Hematopoietic multipotent progenitor cell treated with erythropoietin and hydrocortisone succinate and interleukin-3 and kit ligand, for 8 days (in vitro differentiated cells): ENCODE results near the gene CDNF.
A peak's percentile ranks its signal among the peaks of the same experiment; 100 is the strongest.
"Not testable (repeated sequence)": the region's sequence is repeated elsewhere in the genome, so short reads cannot be mapped to it uniquely, and the experiment has no call there.

Source experiments
- DNase-seq: peaks from one replicate; pipeline ENCODE4 v3.0.0-alpha.2; 2015

Gene CDNF

DNA sequence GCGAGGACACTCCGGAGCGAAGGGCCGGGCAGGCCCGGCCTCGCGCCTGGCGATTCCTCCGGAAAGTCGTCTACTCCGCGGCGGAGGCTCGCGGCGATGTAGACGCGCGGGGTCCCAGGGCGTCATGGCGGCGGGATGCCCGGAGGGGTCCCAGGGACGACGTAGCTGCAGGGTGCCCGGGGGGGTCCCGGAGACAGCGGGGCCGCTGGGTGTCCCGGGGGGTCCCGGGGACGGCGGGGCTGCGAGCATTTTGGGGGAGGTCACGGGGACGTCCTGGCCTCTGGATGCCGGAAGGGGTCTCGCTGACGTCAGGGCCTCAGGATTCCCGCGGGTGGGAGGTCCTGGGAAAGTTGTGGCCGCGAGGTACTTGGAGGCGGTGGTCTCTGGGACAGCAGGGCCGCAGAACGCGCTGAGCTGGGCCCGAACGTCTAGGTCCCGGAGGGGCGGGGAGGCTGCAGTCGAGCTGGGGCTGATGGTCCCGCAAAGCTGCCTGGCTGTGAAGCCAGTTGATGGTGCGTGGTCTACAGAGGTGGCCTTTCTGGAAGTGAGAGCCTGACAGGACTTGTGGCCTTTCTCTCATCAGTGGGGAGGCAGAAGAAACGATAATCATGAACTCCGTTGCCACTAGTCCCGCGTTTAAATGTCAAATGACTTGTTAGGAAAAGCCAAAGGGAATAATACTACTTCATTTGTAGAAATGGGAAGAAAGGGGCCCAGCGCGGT is 906 bp upstream of the CDNF start:
- peak; percentile 24 for DNase-seq

DNA sequence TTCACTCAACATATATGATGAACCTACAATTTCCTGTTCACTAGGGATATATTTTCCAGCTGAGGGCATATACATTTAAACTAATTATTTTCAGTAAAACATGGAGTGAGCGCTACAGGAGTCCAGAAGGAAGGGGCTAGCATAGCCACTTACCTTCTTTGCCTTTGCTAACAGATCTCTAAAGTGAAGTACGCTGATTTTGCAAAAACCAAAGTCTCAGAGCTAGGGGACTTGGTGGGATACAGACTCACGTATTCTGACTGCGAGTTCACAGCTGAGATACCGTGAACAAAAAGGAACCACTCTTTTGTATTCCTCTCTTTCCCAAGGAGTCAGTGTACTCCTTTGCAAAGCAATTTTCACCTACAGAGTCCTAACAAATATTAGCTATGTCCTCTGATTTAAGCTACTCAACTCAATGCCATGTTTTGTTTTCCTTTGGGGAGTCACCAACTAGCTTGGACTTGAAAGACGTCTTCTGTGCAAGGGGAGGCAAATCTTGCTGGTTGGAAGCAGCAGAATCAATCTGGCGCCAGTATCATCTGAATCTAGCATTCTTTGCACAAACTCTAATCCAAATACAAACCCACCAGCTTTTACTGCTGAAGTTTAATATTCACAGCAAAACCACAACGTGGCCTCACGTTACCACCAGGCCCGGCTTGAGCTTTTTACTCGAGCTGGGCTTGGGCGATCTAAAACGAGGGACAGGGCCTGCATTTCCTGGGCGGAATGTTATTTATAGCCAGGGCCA is 657 bp downstream of the CDNF start:
- DNase-seq: peak; percentile 10

DNA sequence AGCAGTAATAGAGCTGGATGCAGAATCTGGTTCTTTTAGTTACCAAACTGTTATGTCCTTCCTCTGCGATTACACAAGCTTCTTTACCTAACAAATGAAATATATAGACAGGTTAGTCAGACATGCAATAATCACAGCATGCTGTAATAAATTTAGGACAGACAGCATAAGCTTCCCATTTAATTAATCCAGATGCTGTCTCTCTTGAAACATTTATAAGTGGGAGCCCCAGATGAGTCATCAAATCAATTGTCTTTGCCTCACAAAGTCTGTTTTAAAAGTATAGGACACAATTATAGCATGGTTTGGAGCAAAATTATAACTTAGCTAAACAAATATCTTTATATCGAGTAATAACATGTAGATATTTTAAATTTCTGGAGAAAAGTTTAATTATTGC is 1.6 kb downstream of the CDNF start:
- no peak for DNase-seq

DNA sequence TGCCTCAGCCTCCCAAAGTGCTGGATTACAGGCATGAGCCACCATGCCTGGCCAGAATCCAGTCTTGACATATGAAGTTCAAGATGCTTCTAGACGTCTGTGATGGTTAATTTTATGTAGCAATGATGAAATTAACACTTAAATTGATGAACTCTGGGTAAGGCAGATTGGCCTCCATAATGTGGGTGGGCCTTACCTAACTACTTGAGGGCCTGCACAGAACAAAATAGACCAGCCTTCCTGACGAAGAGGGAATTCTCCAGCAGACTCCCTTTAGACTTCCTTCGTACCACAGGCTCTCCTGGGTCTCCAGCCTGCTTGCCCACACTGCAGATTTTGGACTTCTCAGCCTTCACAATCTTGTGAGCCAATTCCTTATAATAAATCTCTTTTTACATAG is 4.7 kb downstream of the CDNF start:
- DNase-seq: no peak

DNA sequence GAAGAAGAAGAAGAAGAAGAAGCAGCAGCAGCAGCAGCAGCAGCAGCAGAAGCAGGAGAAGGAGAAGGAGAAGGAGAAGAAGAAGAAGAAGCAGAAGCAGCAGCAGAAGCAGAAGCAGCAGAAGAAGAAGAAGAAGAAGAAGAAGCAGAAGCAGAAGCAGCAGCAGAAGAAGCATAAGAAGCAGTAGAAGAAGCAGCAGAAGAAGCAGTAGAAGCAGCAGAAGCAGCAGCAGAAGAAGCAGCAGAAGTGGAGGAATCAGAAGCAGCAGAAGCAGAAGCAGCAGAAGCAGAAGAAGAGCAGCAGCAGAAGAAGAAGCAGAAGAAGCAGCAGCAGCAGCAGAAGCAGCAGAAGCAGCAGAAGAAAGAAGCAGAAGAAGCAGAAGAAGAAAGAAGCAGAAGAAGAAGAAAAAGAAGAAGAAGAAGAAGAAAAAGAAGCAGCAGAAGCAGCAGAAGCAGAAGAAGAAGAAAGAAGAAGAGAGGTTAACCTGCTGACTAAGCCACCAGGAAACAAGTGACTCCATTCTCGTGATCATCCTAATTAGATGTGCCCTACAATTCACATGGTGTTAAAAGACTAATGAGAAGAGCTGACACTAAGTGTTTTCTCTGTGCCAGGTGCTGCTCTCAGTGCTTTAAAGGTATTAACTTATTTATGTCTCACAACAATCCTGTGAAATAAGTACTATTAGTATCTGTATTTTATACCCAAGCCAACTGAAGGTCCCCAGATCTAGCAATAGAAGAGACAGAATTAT is 11.6 kb downstream of the CDNF start:
- no peak for DNase-seq

DNA sequence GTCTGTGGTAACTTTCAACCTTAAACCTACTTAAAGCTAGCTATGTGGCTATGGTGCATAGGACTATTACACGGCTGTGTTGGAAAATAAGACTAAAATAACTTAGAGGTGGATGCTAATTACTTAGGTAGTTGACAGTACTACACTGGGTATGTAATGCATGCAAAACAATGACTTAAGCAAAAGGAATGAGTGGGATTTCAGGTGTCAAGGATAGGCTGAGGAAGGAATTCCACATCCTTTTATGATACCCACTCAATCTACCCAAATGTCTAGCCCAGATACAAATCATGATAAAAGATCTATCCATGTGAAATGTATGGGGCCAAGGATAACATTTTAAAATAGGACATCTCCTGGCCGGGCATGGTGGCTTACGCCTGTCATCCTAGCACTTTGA is 13.9 kb downstream of the CDNF start:
- DNase-seq: no peak

DNA sequence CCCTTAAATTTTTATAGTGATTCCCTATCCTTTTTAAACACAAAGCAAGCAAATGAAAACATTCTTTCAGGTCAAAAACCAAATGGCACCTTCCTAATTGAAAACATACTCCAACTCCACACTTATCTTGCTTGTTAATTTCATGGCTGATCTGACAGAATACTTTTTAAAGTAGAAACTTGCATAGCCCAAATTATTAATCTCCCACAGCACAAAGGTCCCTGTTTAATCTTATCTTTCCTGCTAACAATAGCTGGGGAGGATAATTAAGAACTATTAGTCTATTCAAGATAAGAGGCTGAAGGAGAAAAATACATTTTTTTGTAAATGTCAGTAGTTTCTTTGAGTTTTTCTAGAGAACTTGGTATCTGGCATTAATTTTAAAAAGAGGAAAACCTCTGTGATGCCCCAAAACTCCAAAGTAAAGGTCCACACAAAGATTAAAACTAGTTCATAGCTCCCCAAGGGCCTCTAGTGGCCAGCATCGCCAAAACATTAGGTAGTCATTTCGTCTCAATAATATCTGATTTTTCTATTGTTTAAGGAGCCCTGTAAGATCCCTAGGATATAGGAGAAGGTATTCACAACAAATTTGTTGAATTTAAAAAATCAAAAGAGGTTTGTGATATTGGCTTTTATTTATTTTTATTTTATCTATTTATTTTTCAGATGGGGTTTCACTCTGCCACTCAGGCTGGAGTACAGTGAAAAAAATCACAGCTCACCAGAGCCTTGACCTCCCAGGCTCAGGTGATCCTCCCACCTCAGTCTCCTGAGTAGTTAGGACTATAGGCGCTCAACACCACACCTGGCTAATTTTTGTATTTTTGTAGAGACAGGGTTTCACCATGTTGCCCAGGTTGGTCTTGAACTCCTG is 14.7 kb downstream of the CDNF start:
- peak; percentile 56 for DNase-seq

DNA sequence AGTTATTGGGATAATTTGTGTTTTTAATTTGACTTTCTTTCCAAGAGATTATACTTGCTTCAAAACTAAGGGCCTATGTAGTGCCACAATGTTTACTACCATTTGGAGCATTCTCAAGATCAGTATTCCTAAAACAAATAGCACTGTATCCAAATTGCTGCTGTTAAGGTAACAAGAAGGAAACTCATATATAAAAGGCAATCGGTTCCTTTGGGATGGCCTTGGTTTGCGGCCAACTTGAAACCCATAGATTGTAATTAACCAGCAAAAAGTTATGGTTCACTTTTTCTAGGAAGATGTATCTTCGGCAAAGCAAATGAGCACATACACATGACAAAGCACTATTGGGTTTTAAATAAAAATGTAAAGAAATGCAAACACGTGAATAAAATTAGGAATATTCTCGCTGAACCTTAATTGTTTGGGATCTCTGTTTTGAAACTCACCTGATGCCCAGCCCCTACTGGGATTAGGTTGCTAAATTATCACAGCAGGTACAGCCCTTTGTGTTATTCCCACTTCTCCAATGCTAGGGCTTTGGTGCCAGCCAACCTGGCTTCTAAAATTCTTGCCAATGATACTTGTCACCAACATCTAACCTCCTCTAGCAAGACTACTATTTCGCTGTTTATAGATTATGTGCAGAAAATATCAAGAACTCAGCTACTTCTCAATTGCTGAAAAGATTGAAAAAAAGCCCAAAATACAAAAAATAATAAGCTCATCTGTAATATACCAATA is 16.0 kb downstream of the CDNF start:
- DNase-seq: no peak

DNA sequence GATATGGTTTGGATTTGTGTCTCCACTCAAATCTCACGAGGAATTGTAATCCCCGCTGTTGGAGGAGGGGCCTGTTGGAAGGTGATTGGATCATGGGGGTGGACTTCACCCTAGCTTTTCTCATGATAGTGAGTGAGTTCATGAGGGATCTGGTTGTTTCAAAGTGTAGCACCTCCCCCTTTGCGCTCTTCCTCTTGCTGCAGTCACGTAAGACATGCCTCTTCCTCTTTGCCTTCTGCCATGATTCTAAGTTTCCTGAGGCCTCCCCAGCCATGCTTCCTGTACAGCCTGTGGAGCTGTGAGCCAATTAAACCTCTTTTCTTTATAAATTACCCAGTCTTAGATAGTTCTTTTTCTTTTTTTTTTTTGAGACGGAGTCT is 17.1 kb downstream of the CDNF start:
- DNase-seq: no peak

DNA sequence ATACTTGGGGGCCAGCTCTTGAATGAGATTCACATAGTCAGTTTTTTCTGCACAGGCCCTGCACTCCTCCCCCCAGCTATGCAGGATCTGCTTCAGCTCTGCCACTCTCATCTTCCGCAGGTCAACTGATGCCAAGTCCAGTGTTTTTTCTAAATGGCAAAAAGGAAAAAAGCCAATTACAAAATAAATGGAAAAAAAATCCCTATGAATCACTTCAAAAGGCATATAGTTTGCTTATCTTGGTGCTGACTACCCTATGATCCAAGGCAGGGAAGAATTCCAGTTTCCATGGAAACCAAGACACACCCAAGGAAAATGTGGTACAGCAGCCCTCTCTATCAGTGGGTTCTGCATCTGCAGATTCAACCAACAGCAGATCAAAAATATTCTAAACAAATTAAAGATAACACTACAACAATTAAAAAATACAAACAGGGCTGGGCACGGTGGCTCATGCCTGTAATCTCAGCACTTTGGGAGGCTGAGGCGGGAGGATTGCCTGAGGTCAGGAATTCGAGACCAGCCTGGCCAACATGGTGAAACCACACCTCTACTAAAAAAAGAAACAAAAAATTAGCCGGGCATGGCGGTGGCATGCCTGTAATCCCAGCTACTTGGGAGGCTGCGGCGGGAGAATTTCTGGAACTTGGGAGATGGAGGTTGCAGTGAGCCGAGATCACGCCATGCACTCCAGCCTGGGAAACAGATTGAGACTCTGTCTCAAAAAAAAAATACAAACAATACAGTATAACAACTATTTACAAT is 17.6 kb downstream of the CDNF start:
- DNase-seq: no peak

DNA sequence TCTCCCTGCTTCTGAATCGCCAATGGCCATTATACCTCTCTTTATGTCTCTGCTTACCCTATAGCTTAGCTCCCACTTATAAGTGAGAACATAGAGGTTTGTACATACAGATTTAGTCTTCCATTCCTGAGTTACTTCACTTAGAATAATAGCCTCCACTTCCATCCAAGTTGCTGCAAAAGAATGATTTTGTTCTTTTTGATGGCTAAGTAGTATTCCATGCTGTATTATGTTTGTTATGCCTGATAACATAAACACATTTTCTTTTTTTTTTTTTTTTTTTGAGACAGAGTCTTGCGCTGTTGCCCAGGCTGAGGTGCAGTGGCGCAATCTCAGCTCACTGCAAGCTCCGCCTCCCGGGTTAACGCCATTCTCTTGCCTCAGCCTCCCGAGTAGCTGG is 21.1 kb downstream of the CDNF start:
- not testable (repeated sequence) for DNase-seq

DNA sequence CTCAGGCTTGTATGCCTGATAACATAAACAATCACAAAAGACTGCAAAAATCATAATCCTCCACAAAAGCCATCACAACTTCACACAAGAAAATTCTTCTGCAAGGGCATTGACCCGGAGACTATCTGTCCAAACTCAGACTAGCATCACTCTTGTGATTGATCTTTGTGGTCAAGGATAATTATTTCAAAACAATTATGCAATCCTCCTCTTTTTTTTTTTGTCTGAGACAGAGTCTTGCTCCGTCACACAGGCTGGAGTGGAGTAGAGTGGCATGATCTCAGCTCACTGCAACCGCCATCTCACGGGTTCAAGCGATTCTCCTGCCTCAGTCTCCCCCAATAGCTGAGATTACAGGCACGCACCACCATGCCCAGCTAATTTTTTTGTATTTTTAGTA is 22.2 kb downstream of the CDNF start:
- no peak for DNase-seq

DNA sequence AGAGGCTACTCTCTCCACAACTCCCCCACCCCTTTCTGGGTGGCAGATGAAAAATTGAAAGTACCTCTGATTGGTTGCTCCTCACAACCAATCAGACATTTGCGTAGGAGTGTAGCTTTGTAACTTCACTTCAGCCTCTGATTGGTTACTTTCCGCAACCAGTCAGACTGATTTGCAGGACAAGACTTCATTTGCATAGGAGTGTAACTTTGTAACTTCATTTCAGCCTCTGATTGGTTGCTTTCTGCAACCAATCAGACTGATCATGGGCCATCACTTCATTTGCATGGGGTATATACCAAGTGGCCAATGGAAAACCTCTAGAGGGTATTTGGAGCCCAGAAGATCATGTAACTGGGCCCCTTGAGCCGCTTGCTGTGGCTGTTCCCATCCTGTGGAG is 25.6 kb downstream of the CDNF start:
- DNase-seq: no peak

DNA sequence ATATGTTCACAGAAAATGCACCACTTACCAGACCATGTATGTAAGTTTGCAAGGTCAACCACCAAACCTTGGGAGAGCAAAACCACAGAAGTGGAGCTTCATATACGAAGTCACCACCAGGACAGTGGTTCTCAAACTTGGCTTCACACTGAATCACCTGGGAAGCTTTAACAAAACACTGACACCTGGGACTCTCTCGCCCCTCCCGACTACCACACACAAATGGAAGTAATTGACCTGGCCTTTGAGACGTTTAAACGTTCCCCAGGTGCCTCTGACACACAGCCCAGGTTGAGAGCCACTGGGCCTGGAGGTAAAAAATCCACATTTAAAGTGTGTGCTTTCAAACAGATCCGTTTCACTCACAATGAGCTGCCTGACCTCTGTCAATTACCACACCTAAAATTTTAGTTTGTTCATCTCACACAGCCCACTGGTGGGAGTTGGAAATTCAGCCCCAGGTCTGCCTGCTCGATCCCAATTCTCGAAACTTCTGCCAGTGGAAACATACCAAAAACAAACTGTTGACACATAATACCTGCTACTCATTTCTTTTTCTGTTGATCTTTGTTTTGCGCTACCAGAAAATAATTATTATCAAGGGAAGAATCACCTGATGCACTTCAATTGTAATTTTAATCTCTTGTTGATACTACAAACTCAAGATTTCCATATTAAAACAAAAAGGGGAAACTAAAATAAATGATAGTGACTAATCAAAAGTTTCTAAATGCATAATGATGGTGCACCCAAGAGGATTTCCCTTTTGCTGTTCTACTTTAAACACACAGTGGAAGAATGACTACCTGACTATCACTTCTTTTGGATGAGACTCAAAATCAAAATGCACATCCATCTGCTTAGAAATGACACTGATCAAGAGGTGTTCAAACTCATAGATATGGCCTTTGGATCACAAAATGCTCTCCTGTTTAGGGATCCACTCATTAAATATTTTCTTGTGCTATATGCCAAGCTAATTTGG is 26.6 kb downstream of the CDNF start:
- no peak for DNase-seq

DNA sequence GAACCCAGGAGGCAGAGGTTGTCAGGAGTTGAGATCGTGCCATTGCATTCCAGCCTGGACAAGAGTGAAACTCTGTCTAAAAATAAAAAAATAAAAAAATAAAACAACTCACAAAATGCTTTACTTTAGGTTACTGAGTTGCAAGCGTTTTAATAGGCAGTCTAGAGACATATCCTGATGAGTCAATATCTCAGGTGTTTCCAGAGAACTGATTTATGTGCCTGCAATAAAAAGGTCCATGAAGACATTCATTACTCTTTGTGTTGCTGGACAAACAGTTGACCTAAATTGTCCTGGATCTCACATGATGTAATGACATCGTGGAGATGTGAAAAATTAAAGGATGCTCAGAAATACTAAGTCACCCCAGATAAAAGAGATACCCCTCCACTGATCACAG is 31.5 kb downstream of the CDNF start:
- DNase-seq: no peak

DNA sequence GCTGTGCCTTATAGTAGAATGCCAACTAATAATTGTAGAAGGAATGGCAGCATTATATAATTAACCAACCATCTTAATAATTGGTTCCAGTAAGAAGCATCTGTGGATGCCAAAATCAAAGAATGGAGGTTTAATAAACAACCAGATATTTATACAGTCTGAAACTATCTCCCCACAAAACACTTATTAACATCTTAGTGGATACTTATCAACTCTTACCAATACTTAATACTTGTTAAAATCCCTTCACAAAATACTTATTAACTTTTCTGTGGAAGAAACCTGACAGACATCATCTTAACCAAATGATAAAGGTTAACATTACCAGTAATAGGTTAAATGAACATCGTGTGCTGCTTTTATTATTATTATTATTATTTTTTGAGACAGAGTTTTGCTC is 34.0 kb downstream of the CDNF start:
- no peak for DNase-seq

DNA sequence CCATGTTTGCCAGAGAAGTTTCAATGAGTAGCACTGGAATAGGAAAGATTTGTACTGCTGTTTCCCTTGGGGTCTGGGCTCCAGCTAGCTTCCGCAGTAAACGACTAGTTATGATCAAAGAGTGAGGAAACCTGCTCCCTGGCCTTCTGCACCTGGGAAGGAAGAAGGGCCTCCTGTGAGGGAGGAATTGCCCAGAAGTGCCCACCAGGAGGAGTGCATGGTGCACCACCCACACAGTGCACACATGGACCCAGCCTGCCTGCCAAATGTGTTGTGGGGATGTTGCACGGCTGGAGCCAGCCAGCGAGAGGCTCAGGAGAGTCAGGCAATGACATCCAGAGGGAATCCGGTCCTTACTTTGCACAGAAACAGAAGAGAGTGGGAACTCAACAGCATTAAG is 36.1 kb downstream of the CDNF start:
- no peak for DNase-seq

DNA sequence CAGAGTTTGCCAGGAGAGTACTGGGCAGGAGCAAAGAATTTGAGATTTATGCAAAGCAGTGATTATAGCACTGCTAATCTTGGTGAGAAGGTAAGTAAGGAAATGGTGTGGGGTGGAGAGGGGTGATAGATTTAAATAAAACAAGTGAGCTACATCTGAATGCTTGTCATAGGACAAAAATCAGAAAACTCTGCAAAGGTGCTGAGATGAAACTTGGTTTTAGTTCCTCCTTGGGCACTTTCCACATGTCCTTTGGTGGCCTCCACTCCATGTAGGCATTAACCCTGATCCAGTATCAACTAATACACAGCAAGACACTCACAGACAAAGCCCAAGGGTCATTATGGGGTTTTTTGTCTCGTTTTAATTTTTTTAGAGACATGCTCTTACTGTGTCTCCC is 37.4 kb downstream of the CDNF start:
- DNase-seq: no peak

DNA sequence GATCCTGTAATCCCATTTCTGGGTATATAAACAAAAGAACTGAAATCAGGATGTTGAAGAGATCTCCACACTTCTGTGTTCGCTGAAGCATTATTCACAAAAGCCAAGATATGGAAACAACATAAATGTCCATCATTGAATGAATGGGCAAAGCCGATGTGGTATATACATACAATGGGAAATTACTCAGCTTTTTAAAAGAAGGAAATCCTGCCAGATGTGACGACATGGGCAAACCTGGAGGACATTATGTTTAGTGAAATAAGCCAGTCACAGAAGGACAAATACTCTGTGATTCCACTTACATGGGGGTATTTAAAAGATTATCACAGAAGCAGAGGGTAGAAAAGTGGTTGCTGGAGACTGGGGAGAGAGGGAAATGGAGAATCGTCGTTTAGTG is 39.2 kb downstream of the CDNF start:
- DNase-seq: no peak

DNA sequence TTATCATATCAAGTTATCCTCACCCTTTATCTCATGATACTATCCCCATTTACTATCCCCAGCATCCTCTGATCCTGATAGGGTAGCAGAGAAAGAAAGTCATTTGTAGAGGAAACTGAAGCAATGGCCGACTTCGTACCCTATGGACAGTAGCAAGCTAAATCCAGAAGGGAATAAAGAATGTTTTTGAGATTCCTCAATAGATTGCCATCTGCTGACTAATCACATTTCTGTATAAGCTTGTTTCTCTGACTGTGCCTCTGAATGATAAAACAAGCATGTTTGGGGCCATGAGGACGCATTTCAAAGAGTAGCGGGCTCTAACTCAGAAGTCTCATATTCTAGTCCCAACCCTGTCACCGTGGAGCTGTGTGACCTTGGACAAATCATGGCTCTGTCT is 49.9 kb downstream of the CDNF start:
- no peak for DNase-seq
